T-helper 2 cell (primary cell): ENCODE results near the gene PIGQ.
A peak's percentile ranks its signal among the peaks of the same experiment; 100 is the strongest.

ENCODE experiments used
- DNase-seq, 5 experiments: peaks; one replicate each; pipeline versions ENCODE4 v3.0.0 to v3.0.0-alpha.2; 2012 to 2022

The PIGQ gene

GRCh38 chr16:555528-556473 is 14.0 kb upstream of the PIGQ start:
- no peak for DNase-seq

GRCh38 chr16:556474-557173 is 13.1 kb upstream of the PIGQ start:
- no peak for DNase-seq

- DNase-seq, result no peak
Measured at GRCh38 chr16:557463-558297, 12.1 kb upstream of the PIGQ start.

GRCh38 chr16:558298-559020 is 11.3 kb upstream of the PIGQ start:
- no peak for DNase-seq

GRCh38 chr16:559021-559380 is 10.8 kb upstream of the PIGQ start:
- DNase-seq, result no peak

GRCh38 chr16:559411-560203 is 10.2 kb upstream of the PIGQ start:
- DNase-seq, result no peak

- DNase-seq, result no peak
Measured at GRCh38 chr16:560204-560700, 9.5 kb upstream of the PIGQ start, which contains the start of gene PRR35. TSS of gene PRR35 (plus strand) at chr16:560394. CDS start at chr16:563295, 2,901 bp downstream.

GRCh38 chr16:560701-561412 is 8.9 kb upstream of the PIGQ start:
- DNase-seq, result no peak

GRCh38 chr16:561413-561794 is 8.4 kb upstream of the PIGQ start:
- DNase-seq, result no peak

GRCh38 chr16:561957-562938 is 7.5 kb upstream of the PIGQ start:
- DNase-seq, result no peak

GRCh38 chr16:563072-563644 is 6.6 kb upstream of the PIGQ start:
- no peak for DNase-seq

- DNase-seq, result no peak
Measured at GRCh38 chr16:564690-565418, 4.9 kb upstream of the PIGQ start.

GRCh38 chr16:565419-566330 is 4.1 kb upstream of the PIGQ start:
- no peak for DNase-seq

- DNase-seq, result peak in 2 of 5 experiments; percentile 30 to 77
Measured at GRCh38 chr16:566475-567372, 3.0 kb upstream of the PIGQ start, which contains the start of gene NHLRC4. TSS of gene NHLRC4 (plus strand) at chr16:567005. CDS start at chr16:568048, 1,043 bp downstream.

- DNase-seq, result no peak
Measured at GRCh38 chr16:567373-568256, 2.2 kb upstream of the PIGQ start.
